Nephron (organoid): ENCODE measurements around the gene TMOD4.

Experiments
- H3K27ac Mint-ChIP-seq, 3 experiments: 2 replicates each; pipeline ENCODE4 v1.8.0; 2020; ENCODE audit warnings: mixed read lengths in 3 of 3, mild to moderate bottlenecking in 2 of 3, moderate library complexity in 1 of 3
- H3K27me3 Mint-ChIP-seq: 2 replicates; pipeline ENCODE4 v1.8.0; 2021; ENCODE audit warnings: low read depth, mild to moderate bottlenecking, moderate library complexity, mixed read lengths
- H3K36me3 Mint-ChIP-seq: 2 replicates; pipeline ENCODE4 v1.8.0; 2020; ENCODE audit warnings: low read depth, mixed read lengths
- H3K4me1 Mint-ChIP-seq: 2 replicates; pipeline ENCODE4 v1.8.0; 2020; ENCODE audit warnings: mixed read lengths
- H3K4me3 Mint-ChIP-seq, 3 experiments: 2 replicates each; pipeline ENCODE4 v1.8.0; 2020; ENCODE audit warnings: mild to moderate bottlenecking in 3 of 3, mixed read lengths in 3 of 3, moderate library complexity in 2 of 3
- H3K9me3 Mint-ChIP-seq: 2 replicates; pipeline ENCODE4 v1.8.0; 2020; ENCODE audit warnings: mixed read lengths
- TF ChIP-seq, protein P1 (sequence below), 3 experiments: fragments of 200-600 bp; sonication (generic); IDR thresholded peaks; one replicate each; pipeline ENCODE4 v1.5.0; 2021; ENCODE audit warnings: antibody characterized with exemption in 3 of 3; ENCODE audit not compliant: unreplicated experiment in 3 of 3

TMOD4 gene

GRCh38 chr1:151142411-151143056 is 33.2 kb downstream of the TMOD4 start:
- Mint-ChIP-seq H3K27ac (peak overlapping the region; percentile 59 to 80 (median 65)), H3K27me3 (no peaks in the 10 kb centered on the region), H3K4me1 (peaks cover 36% of the 10 kb centered on the region), H3K9me3 (no peaks in the 10 kb centered on the region), H3K4me3 (peak overlapping the region; percentile 8 to 87 (median 66)), H3K36me3 (peaks cover 21% of the 10 kb centered on the region)
- TF ChIP-seq, protein P1, sequence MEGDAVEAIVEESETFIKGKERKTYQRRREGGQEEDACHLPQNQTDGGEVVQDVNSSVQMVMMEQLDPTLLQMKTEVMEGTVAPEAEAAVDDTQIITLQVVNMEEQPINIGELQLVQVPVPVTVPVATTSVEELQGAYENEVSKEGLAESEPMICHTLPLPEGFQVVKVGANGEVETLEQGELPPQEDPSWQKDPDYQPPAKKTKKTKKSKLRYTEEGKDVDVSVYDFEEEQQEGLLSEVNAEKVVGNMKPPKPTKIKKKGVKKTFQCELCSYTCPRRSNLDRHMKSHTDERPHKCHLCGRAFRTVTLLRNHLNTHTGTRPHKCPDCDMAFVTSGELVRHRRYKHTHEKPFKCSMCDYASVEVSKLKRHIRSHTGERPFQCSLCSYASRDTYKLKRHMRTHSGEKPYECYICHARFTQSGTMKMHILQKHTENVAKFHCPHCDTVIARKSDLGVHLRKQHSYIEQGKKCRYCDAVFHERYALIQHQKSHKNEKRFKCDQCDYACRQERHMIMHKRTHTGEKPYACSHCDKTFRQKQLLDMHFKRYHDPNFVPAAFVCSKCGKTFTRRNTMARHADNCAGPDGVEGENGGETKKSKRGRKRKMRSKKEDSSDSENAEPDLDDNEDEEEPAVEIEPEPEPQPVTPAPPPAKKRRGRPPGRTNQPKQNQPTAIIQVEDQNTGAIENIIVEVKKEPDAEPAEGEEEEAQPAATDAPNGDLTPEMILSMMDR (IDR thresholded peaks at IDR 0.05; ENCODE audit: unreplicated experiment in 3 of 3) = no peak

- H3K36me3 Mint-ChIP-seq = peaks cover 56% of the 10 kb centered on the region
- H3K9me3 Mint-ChIP-seq = no peaks in the 10 kb centered on the region
- H3K27me3 Mint-ChIP-seq = peaks cover 4% of the 10 kb centered on the region
Observed at GRCh38 chr1:151137789-151138188, 38.0 kb downstream of the TMOD4 start.

DNA sequence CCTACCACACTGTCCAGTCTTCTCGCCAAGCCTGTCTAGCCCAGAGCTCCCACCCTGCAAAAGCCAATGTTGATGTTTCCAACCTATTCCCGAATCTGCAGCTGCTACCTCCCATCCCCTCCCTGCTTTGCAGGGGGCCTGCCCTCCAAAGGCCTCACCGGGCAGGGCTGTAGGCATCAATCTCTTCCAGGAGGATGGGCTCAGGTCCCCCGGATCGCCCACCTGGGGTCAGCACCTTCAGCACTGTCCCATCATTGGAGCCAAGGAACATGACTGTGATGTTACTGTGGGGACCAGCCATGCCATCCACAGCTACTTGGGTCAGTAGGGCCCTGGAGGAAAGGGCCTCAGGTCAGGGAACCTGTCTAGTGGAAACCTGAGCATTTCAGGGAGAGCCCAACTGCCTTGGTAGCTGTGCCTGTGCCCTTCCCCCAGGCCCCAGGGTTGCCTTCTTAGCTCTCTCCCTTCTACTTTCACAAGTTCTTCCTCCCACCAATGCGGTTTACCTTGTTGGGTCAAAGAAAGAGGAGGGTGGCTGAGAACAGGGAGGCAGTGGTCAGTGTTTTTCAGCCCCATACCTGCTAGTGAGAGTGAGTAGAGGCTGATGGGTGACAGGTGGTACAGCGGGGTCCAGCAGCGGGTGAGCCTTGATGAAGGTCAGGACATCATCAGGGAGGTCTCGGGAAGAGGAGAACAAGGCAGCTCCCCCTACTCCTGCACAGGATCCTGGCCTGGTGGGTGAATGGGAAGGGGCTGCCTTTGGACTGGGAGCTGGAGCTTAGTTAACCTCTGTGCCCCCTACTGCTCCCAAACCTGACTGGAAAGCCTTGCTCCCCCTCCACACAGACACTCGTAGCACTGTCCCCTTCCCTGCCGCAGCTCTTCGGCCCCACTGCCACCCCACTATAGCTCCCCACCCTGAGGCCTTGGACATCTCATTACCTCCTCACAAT is 40.1 kb downstream of the TMOD4 start:
- Mint-ChIP-seq H3K27me3 (peaks cover 9% of the 10 kb centered on the region), H3K36me3 (peaks cover 56% of the 10 kb centered on the region), H3K9me3 (no peaks in the 10 kb centered on the region), H3K4me1 (peaks cover 29% of the 10 kb centered on the region), H3K27ac (no peak overlapping the region), H3K4me3 (no peak overlapping the region)
- TF ChIP-seq, protein P1 (IDR thresholded peaks at IDR 0.05; ENCODE audit: unreplicated experiment in 3 of 3) = no peak

More at GRCh38 chr1:151137789-151138188, 38.0 kb downstream of the TMOD4 start:
- Mint-ChIP-seq H3K4me3 (no peak overlapping the region), H3K4me1 (peaks cover 15% of the 10 kb centered on the region), H3K27ac (no peak overlapping the region)
- TF ChIP-seq, protein P1 (IDR thresholded peaks at IDR 0.05; ENCODE audit: unreplicated experiment in 3 of 3) = no peak

DNA sequence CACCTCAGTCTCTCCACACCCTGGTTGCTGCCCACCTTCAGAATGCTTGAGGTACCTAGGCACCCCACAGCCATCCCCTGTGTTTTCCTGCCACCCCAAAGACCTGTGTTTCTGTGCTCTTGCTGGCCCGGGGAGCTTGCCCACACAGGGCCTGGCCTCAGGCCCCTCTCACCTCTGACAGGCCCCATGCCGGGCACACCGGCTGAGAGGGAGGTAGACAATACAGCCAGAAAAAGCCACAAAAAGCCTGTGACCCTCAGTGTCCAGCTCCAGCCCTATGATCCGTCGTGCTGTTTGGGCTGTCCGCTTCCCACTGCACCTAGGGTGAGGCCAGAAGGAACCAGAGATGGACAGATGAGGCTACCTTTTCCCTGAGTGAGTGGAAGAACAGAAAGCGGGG is 40.8 kb downstream of the TMOD4 start:
- H3K9me3 Mint-ChIP-seq = no peaks in the 10 kb centered on the region
- H3K4me1 Mint-ChIP-seq = peaks cover 35% of the 10 kb centered on the region
- H3K27ac Mint-ChIP-seq = peak overlapping the region in 2 of 3 experiments; percentile 20 to 60
- peaks cover 51% of the 10 kb centered on the region for H3K36me3 Mint-ChIP-seq
- no peak overlapping the region for H3K4me3 Mint-ChIP-seq
- TF ChIP-seq, protein P1 (IDR thresholded peaks at IDR 0.05; ENCODE audit: unreplicated experiment in 3 of 3) = no peak
- peaks cover 9% of the 10 kb centered on the region for H3K27me3 Mint-ChIP-seq

DNA sequence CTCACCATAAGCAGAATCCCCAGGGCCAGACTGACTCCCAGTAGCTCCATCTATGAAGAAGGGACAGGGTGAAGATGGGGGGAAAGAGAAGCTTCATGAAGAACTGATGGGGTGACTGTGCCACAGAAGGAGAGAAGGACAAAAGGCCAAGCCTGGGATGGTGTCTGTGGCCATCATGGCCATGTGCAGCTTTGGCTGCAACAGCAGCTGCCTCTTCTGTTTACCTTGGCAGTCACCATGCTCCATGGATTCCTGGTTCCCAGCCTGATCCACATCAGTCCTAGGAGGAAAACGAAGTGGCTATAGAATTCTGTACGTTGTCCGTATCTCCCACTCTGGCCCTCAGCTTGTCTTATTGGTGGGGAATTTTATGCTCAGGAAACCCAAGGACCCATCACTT is 41.4 kb downstream of the TMOD4 start:
- H3K4me3 Mint-ChIP-seq = peak overlapping the region in 2 of 3 experiments; percentile 43 to 45
- TF ChIP-seq, protein P1 (IDR thresholded peaks at IDR 0.05; ENCODE audit: unreplicated experiment in 3 of 3) = no peak

More for the DNA sequence above, 41.4 kb downstream of the TMOD4 start:
- H3K9me3 Mint-ChIP-seq = no peaks in the 10 kb centered on the region
- peaks cover 9% of the 10 kb centered on the region for H3K27me3 Mint-ChIP-seq
- peaks cover 35% of the 10 kb centered on the region for H3K4me1 Mint-ChIP-seq
- H3K27ac Mint-ChIP-seq = peak overlapping the region; percentile 6 to 60 (median 33)
- peaks cover 45% of the 10 kb centered on the region for H3K36me3 Mint-ChIP-seq
